Tibial artery (tissue), 4 donors: ENCODE data around the gene COL20A1.

Source experiments
- DNase-seq, 2 donors: peaks; one replicate each; pipeline ENCODE4 v3.0.0-alpha.2; 2019
- H3K27ac ChIP-seq, 2 donors: fragments of 200-600 bp; sonication (generic) in 1 of 2; 1 replicate in 1 of 2; 2 replicates in 1 of 2; pipeline ENCODE4 v1.5.1; 2018 to 2019; ENCODE audit warnings: mild to moderate bottlenecking in 1 of 2
- H3K27me3 ChIP-seq, 2 donors: fragments of 200-600 bp; sonication (generic) in 1 of 2; one replicate each; pipeline versions ENCODE4 v1.5.1 to v1.6.0; 2016 to 2019
- H3K36me3 ChIP-seq, 3 donors: fragments of 200-600 bp; sonication (generic) in 2 of 3; one replicate each; pipeline ENCODE4 v1.5.1; 2016 to 2019; ENCODE audit warnings: mild to moderate bottlenecking in 2 of 3
- H3K4me1 ChIP-seq, 4 donors: fragments of 200-600 bp; sonication (generic) in 2 of 4; 1 replicate in 3 of 4; 2 replicates in 1 of 4; pipeline ENCODE4 v1.5.1; 2016 to 2019
- H3K4me3 ChIP-seq, 2 donors: fragments of 200-600 bp; sonication (generic) in 1 of 2; 1 replicate in 1 of 2; 2 replicates in 1 of 2; pipeline ENCODE4 v1.5.1; 2018 to 2019; ENCODE audit warnings: mild to moderate bottlenecking in 2 of 2
- H3K9me3 ChIP-seq, 3 donors: fragments of 200-600 bp; sonication (generic) in 1 of 3; one replicate each; pipeline ENCODE4 v1.5.1; 2016 to 2019
- intact Hi-C: fragments of 100-400 bp; cut with DNase I; formaldehyde crosslinking; loops from one replicate; pipeline ENCODE4 v1.15.0; 2023; ENCODE audit warnings: low total_unique reads
- TF ChIP-seq, protein P1 (sequence below), 2 experiments: fragments of 200-600 bp in 1 of 2; fragments of 450-650 bp in 1 of 2; IDR thresholded peaks; one replicate each; pipeline ENCODE4 v1.5.1; 2017 to 2019; ENCODE audit warnings: antibody characterized with exemption in 2 of 2, mild to moderate bottlenecking in 1 of 2, moderate library complexity in 1 of 2

COL20A1 gene

DNA sequence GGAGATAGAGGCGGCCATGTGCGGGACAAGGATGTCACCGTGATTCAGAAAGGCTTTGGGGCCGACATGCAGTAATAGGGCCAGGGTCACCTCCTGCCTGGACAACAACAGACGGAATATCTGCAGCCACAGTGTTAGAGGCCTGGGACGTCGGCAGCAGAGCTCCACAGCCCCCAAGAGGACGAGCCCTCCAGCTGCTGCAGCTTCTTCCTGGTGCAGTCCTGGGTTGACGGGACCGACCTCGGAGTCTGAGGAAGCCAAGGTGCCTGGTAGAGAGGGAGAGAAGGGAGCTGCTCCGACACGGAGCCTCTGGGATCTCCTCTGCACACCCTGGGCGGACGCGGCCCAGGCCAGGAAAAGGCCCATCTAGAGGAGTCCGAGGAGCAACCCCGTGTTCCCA lies 91.3 kb downstream of the COL20A1 start:
- Histone ChIP-seq H3K27ac (no peak overlapping the region), H3K27me3 (peaks cover 0 to 49% of the 10 kb centered on the region in 2 donors), H3K36me3 (no peaks in the 10 kb centered on the region), H3K4me1 (no peaks in the 10 kb centered on the region), H3K9me3 (peaks cover 0 to 19% (median 11%) of the 10 kb centered on the region in 3 donors), H3K4me3 (no peak overlapping the region)
- TF ChIP-seq, protein P1, sequence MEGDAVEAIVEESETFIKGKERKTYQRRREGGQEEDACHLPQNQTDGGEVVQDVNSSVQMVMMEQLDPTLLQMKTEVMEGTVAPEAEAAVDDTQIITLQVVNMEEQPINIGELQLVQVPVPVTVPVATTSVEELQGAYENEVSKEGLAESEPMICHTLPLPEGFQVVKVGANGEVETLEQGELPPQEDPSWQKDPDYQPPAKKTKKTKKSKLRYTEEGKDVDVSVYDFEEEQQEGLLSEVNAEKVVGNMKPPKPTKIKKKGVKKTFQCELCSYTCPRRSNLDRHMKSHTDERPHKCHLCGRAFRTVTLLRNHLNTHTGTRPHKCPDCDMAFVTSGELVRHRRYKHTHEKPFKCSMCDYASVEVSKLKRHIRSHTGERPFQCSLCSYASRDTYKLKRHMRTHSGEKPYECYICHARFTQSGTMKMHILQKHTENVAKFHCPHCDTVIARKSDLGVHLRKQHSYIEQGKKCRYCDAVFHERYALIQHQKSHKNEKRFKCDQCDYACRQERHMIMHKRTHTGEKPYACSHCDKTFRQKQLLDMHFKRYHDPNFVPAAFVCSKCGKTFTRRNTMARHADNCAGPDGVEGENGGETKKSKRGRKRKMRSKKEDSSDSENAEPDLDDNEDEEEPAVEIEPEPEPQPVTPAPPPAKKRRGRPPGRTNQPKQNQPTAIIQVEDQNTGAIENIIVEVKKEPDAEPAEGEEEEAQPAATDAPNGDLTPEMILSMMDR (IDR thresholded peaks at IDR 0.05), result no peak
- DNase-seq, result no peak
- intact Hi-C loops, result no loop called here
